HL-60 (cell line): ENCODE measurements around the gene FOXD2.

Experiments
- CTCF ChIP-seq: IDR thresholded peaks from one replicate; pipeline ENCODE4 v1.5.1; 2011; ENCODE audit warnings: low read length, control low read depth, inconsistent platforms; ENCODE audit not compliant: insufficient read depth
- POLR2AphosphoS5 ChIP-seq: IDR thresholded peaks from 2 replicates; pipeline ENCODE4 v1.6.1; 2012; ENCODE audit warnings: low read depth
- REST ChIP-seq: IDR thresholded peaks from 2 replicates; pipeline ENCODE4 v1.6.1; 2012; ENCODE audit warnings: low read depth; ENCODE audit not compliant: insufficient replicate concordance
- SPI1 ChIP-seq: IDR thresholded peaks from 2 replicates; pipeline ENCODE4 v1.6.1; 2012; ENCODE audit warnings: low read depth, mild to moderate bottlenecking, borderline replicate concordance

- TF ChIP-seq CTCF (no peak), POLR2AphosphoS5 (no peak), REST (no peak), SPI1 (no peak)
Observed at GRCh38 chr1:47395433-47395832, 42.4 kb upstream of the FOXD2 start.
